K562 (cell line): ENCODE results near the gene TRANK1. TPM values are rescaled to one million over a fixed set of nuclear protein-coding genes. Genes with fewer than 3 reads are reported as not detected.

Source experiments
- ARID3A ChIP-seq: IDR thresholded peaks from 2 replicates; pipeline ENCODE4 v1.6.1; 2012; ENCODE audit warnings: low read depth, low read length, improper control_type of control experiment, borderline replicate concordance
- CHD2 ChIP-seq: IDR thresholded peaks from 2 replicates; pipeline ENCODE4 v1.6.1; 2011; ENCODE audit warnings: low read depth, low read length
- ETV6 ChIP-seq, 3 experiments: fragments of 150-350 bp in 1 of 3; sonication (generic) in 1 of 3; formaldehyde crosslinking in 1 of 3; IDR thresholded peaks; 2 replicates each; pipeline versions ENCODE4 v1.6.1 to v1.8.0; 2014 to 2022; ENCODE audit warnings: borderline replicate concordance in 2 of 3, low read depth in 2 of 3, antibody characterized with exemption in 1 of 3, low read length in 1 of 3, mild to moderate bottlenecking in 1 of 3, missing genetic modification reagents in 1 of 3
- FOXJ3 ChIP-seq: sonication (generic); formaldehyde crosslinking; IDR thresholded peaks from 2 replicates; pipeline ENCODE4 v1.4.0; 2020; ENCODE audit warnings: mild to moderate bottlenecking, missing genetic modification reagents
- FOXK1 ChIP-seq: sonication (generic); formaldehyde crosslinking; IDR thresholded peaks from 2 replicates; pipeline ENCODE4 v1.8.0; 2022; ENCODE audit warnings: missing genetic modification reagents, mild to moderate bottlenecking, borderline replicate concordance
- HDAC3 ChIP-seq: fragments of 450-650 bp; IDR thresholded peaks from 2 replicates; pipeline ENCODE4 v1.6.1; 2018; ENCODE audit warnings: borderline replicate concordance, mild to moderate bottlenecking, moderate library complexity; ENCODE audit not compliant: partially characterized antibody
- HLTF ChIP-seq: fragments of 450-650 bp; IDR thresholded peaks from 2 replicates; pipeline ENCODE4 v1.6.1; 2016
- HNRNPK ChIP-seq: fragments of 200-400 bp; formaldehyde crosslinking; IDR thresholded peaks from one replicate; pipeline ENCODE4 v1.6.1; 2018; ENCODE audit warnings: mild to moderate bottlenecking, low read depth, low read length; ENCODE audit not compliant: poor library complexity, severe bottlenecking
- KLF13 ChIP-seq: fragments of 450-650 bp; IDR thresholded peaks from 2 replicates; pipeline ENCODE4 v1.6.1; 2016; ENCODE audit warnings: missing genetic modification characterization, low read depth, mild to moderate bottlenecking, missing compliant biosample characterization, moderate library complexity, borderline replicate concordance
- NCOR1 ChIP-seq: fragments of 450-650 bp; IDR thresholded peaks from 2 replicates; pipeline ENCODE4 v1.6.1; 2016; ENCODE audit warnings: mild to moderate bottlenecking, moderate library complexity
- PML ChIP-seq: IDR thresholded peaks from 2 replicates; pipeline ENCODE4 v1.6.1; 2012; ENCODE audit warnings: low read length, inconsistent platforms
- SAP30 ChIP-seq: fragments of 200-600 bp; sonication (generic); IDR thresholded peaks from 2 replicates; pipeline ENCODE4 v1.6.1; 2012; ENCODE audit warnings: borderline replicate concordance, low read depth, mild to moderate bottlenecking, moderate library complexity, low read length, control low read depth, inconsistent platforms; ENCODE audit not compliant: insufficient read depth, poor library complexity, severe bottlenecking
- SIX5 ChIP-seq, 2 experiments: IDR thresholded peaks; 2 replicates each; pipeline ENCODE4 v1.6.1; 2011; ENCODE audit warnings: low read length in 2 of 2, borderline replicate concordance in 1 of 2, low read depth in 1 of 2, mild to moderate bottlenecking in 1 of 2, moderate library complexity in 1 of 2; ENCODE audit not compliant: insufficient read depth in 1 of 2
- SUPT5H ChIP-seq: fragments of 450-650 bp; IDR thresholded peaks from 2 replicates; pipeline ENCODE4 v1.6.1; 2016
- TAF7 ChIP-seq: fragments of 450-650 bp; IDR thresholded peaks from 2 replicates; pipeline ENCODE4 v1.6.1; 2016; ENCODE audit warnings: missing genetic modification characterization, missing compliant biosample characterization
- TEAD2 ChIP-seq: fragments of 450-650 bp; IDR thresholded peaks from 2 replicates; pipeline ENCODE4 v1.6.1; 2016; ENCODE audit warnings: missing genetic modification characterization, control low read depth, missing compliant biosample characterization
- THRB ChIP-seq: fragments of 450-650 bp; formaldehyde crosslinking; conservative IDR thresholded peaks from 2 replicates; pipeline ENCODE4 v1.4.0; 2022; ENCODE audit warnings: mild to moderate bottlenecking, missing genetic modification characterization
- TRIM25 ChIP-seq: fragments of 450-650 bp; IDR thresholded peaks from 2 replicates; pipeline ENCODE4 v1.7.0; 2016; ENCODE audit warnings: borderline replicate concordance
- ZBTB33 ChIP-seq: sonication (generic); formaldehyde crosslinking; IDR thresholded peaks from 2 replicates; pipeline ENCODE4 v1.8.1; 2023; ENCODE audit warnings: mild to moderate bottlenecking, missing genetic modification reagents
- ZEB2 ChIP-seq: fragments of 450-650 bp; IDR thresholded peaks from 2 replicates; pipeline ENCODE4 v1.6.1; 2016
- ZNF830 ChIP-seq: fragments of 250-450 bp; sonication (Bioruptor Pico); IDR thresholded peaks from 2 replicates; pipeline ENCODE4 v1.5.0; 2021; ENCODE audit warnings: mild to moderate bottlenecking
- polyA plus RNA-seq, 8 experiments: library from polyadenylated mRNA; depleted of rRNA in 4 of 8; stranded (reverse) in 5 of 8; unstranded in 3 of 8; fragments of >200 nt; fragmentation: Nextera tagmentation in 2 of 8; fragmentation: Illumina TruSeq in 1 of 8; extraction: Ambion mirVana in 2 of 8; extraction: Trizol in 1 of 8; gene quantifications; 2 replicates each; pipeline versions ENCODE4 v1.2.1 to v1.2.3, GENCODE V29; 2011 to 2014; ENCODE audit warnings: inconsistent platforms in 1 of 8, missing spikeins in 1 of 8
- total RNA-seq, 7 experiments: library from RNA; depleted of rRNA in 6 of 7; stranded (reverse); fragments of >200 nt in 6 of 7; fragmentation: Illumina TruSeq in 2 of 7; extraction: Trizol in 2 of 7; gene quantifications; 2 replicates each; pipeline versions ENCODE4 v1.2.1 to v1.2.3, GENCODE V29; 2011 to 2021; ENCODE audit warnings: low replicate concordance in 1 of 7

Gene TRANK1
- total and polyA plus RNA-seq, 9 of the 15 experiments (the other 6 are each of a cell fraction or from before 2014, with no cell fraction given), result 0.41 to 5.3 (median 2.1) TPM

DNA sequence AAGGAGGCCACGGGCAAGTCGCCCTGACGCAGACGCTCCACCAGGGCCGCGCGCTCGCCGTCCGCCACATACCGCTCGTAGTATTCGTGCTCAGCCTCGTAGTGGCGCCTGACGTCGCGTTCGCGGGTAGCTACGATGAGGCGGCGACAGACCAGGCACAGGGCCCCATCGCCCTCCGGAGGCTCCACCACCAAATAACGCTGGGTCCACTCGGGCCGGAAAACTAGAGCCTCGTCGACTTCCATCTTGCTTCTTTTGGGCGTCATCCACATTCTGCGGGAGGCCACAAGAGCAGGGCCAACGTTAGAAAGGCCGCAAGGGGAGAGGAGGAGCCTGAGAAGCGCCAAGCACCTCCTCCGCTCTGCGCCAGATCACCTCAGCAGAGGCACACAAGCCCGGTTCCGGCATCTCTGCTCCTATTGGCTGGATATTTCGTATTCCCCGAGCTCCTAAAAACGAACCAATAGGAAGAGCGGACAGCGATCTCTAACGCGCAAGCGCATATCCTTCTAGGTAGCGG lies 48.0 kb upstream of the TRANK1 start, which contains the start of gene EPM2AIP1 (continued):
- TF ChIP-seq THRB (CRISPR knock-in tag), result peak; percentile 93
- no peak for TF ChIP-seq SAP30
- TF ChIP-seq HNRNPK, result no peak
- no peak for TF ChIP-seq ARID3A
- no peak for TF ChIP-seq NCOR1
- no peak; the same call in 1 of the 2 replicates for TF ChIP-seq HLTF
- TF ChIP-seq PML, result peak; percentile 80
- TF ChIP-seq SIX5 (IDR thresholded peaks at IDR 0.05; ENCODE audit: borderline replicate concordance in 1 of 2, insufficient read depth in 1 of 2, low read depth in 1 of 2, low read length in 2 of 2), result no peak
- TF ChIP-seq KLF13 (tag), result peak; percentile 69; the same call in 1 of the 2 replicates
- TF ChIP-seq TAF7 (tag), result peak; percentile 87
- TF ChIP-seq ETV6 (IDR thresholded peaks at IDR 0.05; ENCODE audit: borderline replicate concordance in 1 of 2, low read depth in 2 of 2, low read length in 1 of 2), result no peak
- TF ChIP-seq ETV6 (CRISPR knock-in tag; IDR thresholded peaks at IDR 0.05; ENCODE audit: borderline replicate concordance), result peak; percentile 76; the same call in 1 of the 2 replicates
- no peak for TF ChIP-seq HDAC3
- TF ChIP-seq CHD2, result 0 out of 2 replicates have a peak, but pooled peaks have one; percentile 35
- TF ChIP-seq TRIM25, result no peak
- TF ChIP-seq ZEB2, result peak; percentile 47; the same call in 1 of the 2 replicates
- no peak for TF ChIP-seq TEAD2 (tag)
- peak; percentile 96 for TF ChIP-seq SUPT5H
- peak; percentile 96; the same call in 1 of the 2 replicates for TF ChIP-seq ZNF830
- no peak for TF ChIP-seq FOXJ3 (CRISPR knock-in tag)
- TF ChIP-seq ZBTB33 (CRISPR knock-in tag), result peak; percentile 39; the same call in 1 of the 2 replicates
- peak; percentile 95 for TF ChIP-seq FOXK1
